Midbrain (tissue), 1 donor: ENCODE results near the gene XDH.

Experiments used
- DNase-seq: peaks from one replicate; lab custom pipeline; 2025; lab: John Stamatoyannopoulos, UW

The XDH gene

DNA sequence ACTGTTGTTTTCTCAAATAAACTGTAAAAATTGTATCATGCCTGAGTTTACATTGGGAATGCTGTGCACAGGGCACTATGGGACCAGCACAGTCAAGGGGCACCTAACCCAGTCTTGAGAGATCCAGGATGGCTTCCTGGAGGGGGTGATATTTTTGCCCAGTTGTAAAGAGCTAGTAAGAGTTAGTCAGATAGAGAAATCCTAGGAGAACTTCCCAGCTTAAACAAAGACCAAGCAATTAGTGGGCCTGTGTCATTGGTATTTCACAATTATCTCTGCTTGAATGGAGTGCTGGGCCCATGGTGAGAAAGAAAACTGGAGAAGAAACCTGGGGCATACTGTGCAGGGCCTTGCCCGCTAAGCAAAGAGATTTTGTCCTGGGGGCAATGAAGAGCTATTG, 12.2 kb downstream of the XDH start:
- DNase-seq = no peak

DNA sequence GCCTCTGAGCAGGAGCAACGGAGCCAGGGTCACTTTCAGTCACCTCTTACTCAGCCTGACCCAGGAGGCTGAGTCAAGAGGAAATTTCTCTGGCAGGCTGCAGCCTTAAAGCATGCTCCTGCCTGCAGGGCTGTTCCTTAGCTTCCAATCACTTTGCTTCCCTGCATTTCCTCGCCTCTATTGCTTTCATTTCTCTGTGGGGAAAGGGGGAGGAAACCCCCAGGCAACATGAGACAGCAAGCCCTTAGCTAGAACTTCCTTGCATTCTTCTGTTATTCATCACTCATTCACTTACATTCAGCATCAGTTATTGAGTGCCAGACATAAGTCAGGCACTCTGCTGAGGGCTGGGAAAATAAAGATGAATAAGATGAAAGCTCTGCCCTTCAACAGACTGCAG, 13.0 kb downstream of the XDH start:
- DNase-seq = no peak

- no peak for DNase-seq
Measured at GRCh38 chr2:31398881-31399280, 15.7 kb downstream of the XDH start.

GRCh38 chr2:31397094-31397493, 17.4 kb downstream of the XDH start:
- DNase-seq = no peak

DNA sequence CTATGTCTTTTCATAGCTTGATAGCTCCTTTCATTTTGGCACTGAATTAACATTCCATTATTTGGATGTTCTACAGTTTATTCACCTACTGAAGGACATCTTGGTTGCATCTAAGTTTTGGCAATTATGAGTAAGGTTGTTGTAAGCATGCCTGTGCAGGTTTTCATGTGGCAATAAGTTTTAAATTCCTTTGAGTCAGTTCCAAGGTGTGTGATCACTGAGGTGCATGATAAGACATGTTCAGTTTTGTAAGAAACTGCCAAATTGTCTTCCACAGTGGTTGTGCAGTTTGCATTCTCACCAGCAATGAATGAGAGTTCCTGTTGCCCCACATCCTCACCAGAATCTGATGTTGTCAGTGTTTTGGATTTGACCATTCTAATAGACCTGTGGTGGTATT, 24.2 kb downstream of the XDH start:
- no peak for DNase-seq

DNA sequence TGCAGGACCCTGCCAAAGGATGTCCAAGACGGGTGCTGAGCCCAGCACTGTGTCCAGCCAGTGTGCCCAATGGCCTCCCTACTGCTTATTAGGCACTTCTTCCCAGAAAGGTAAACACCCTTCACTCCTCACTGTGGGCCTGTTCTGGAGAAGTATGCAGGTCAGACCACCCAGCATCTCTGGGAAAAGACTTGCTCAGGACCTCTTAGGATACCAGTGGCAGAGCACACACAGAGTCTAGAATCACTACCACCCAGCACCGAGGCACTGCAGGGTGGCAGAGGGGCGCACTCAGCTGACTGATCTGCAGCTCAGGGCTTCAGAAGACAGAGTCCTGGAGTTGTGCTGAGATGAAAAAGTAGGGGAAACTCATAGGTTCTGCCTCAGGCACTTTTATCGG, 25.8 kb downstream of the XDH start:
- DNase-seq = no peak

DNA sequence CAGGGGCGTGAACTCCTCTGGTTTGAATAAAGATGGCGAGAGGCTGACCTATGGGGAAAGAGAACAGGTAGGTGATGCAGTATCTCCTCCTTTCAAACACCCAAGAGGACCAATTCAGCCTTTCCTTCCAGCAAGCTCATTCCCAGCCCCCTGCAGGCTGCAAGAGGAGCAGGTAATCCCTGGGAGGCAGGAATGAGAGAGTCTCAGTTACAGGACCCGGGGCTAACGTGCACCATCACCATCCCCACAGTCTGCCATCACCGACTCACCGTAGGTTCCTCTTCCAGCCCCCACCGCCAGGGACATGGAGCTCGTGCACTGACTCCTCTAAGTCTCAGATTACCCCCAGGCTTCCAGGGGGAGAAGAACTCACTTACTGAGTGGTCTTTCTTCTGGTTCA, 26.7 kb downstream of the XDH start:
- no peak for DNase-seq

DNA sequence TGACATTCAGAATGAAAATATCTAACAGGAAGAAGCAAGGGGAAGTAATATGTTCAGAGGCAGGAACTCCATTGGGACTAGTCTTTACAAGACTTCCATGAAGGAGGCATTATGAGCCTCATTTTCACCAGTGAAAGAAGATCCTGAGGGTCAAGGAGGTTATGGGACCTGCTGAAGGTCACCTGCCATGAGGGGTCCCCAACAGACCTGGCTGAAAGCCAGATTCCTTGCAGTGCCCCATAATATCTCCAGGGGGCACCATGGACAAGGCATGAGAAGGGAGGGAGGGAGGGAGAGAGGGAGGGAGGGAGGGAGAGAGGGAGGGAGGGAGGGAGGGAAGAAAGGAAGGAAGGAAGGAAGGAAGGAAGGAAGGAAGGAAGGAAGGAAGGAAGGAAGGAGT, 27.9 kb downstream of the XDH start:
- DNase-seq = no peak

DNA sequence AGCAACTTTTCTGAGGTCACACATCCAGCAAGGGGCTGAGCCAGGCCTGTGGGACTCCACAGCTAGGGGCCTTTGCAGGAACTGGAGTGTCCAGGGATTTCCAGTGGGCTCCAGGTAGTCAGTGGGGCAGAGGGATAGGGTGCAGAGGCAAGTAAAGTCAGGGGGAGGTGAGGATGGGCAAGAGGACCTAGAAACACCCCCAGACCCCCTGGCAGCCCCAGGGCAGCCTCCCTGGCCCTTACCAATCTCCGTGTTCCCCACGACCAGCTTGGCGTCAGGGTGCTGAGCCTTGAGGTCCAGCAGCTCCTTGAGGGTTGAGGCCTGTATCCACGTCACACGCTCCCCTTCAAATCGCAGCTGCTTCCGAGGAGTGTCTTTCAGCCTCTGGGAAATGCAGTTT, 28.4 kb downstream of the XDH start:
- no peak for DNase-seq

DNA sequence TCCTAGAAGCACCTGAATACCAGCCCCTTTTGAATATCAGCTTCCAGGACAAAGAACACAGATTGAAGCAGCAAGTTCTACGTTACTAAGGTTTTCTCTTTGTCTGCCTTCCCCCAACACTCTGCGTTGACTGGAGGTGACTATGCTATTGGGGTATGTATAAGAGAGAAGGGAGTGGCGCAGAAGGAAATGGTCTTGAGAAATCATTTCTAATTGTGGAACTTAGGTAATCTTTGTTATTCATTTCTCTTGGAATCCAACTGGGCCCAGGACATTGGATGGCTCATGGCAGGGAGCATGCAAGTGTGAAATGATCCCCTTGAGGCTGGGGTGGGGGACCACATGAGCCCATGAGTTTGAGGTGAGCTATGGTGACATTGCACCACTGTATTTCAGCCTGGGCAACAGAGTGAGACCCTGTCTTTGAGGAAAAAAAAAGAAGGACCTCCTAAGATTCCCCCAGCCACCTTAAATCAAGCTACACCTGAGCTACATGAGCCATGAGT, 29.7 kb downstream of the XDH start:
- DNase-seq = no peak

DNA sequence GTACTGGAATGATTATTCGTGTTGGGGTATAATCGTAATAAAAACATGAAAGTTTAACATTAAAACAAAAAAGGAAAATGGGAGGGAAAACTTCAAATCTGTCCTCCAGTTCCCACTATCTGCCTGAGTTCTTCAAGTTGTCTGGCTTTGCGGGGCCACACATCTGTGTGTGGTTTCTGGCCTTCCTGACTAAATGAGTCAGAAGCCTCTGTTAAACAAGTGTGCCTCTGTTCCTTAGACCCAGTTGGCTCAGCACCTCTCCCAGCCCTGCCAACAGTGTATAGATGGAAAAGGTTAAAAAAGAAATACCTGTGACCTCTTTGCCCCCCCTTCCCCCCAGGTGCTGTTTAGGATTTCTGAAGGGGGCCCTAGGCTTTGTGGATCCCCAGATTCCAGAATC, 30.2 kb downstream of the XDH start:
- no peak for DNase-seq

- DNase-seq = no peak
Measured at GRCh38 chr2:31383471-31384153, 30.9 kb downstream of the XDH start.

DNA sequence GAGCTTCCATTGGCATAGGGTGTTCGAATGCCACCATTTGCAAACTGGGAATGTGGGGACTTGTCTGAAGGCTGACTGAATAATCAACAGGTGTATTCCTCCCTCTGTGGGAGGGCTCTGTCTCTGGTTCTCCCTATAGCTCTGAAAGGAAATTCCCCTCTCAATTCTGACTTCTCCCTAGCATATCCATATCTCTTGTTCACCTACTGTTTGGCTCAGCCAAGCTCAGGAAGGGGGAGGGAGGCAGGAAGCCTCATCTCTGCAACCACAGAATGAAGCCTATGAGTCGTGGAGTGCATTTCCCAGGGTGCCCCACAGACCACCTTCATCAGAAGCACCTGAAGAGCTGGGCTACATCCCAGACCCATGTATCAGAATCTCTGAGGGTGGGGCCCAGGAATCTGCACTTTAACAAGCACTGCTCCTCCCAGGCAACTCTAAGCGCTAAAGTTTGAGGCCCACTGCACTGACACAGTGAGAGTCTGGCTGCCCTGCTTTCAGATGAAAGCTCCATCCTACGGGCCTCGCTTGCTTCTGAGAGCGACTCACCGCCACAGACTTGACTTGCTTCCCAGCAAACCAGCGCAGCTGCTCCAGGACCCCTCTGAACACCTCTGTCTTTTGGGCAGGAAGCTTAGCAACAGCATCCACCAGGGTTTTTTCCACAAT, 32.0 kb downstream of the XDH start:
- DNase-seq = no peak

DNA sequence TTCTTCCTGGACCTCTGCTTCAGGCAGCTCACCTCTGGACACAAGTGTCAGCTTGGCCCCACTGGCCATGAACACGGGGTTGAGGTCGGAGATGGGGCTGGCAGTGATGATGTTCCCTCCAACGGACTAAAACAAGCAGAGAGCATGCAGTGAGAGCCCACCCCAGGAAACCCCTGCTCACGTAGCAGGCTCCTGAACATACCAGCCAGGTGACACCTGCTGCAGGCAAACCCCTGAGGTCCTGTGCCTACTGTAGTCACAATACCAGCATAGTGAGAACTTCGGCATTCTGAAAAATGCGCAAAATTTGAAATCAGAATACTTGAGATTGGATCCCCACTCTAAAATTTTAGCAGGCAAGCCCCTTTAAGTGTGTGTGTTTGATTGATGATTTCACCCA, 32.9 kb downstream of the XDH start:
- no peak for DNase-seq

- no peak for DNase-seq
Measured at GRCh38 chr2:31380243-31380642, 34.3 kb downstream of the XDH start.

DNA sequence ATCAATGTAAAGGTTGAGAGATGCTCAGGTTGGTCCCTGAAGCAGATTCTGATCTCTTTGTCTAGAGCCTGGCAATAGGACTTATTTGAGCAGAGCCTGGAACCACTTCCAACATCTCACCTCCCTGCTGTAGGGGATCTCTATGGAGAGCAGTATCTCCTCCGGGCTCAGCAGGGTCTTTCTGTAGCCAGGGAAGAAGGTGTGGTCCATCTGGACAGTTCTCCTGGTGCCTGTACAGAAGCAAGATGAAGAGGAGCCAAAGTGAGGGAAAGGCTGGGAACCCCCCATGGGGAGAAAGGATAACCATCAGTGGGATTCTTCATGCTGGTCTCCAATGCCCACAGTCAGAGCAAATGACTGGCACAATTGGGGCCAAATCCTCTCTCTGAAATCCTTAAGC, 34.8 kb downstream of the XDH start:
- DNase-seq = no peak

GRCh38 chr2:31378791-31379501, 35.6 kb downstream of the XDH start:
- no peak for DNase-seq

DNA sequence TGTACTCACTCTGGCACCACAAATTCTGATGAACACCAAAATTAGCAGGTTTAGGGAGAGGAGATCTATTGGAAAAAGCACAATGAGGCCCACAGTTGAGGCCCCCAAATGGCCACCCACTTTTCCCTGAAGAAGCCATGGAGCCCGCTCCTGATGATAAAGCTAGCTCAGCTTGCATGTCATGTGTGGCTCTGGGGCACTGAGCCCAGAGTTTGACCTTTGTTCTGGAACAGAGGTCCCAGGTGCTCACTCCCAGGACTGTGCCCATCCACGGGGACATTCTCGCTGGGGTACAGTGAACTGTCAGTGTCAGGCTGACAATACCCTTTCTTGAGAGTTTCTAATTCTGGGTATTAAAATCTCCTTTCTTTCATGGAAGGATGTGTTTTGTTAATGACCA, 36.2 kb downstream of the XDH start:
- no peak for DNase-seq

DNA sequence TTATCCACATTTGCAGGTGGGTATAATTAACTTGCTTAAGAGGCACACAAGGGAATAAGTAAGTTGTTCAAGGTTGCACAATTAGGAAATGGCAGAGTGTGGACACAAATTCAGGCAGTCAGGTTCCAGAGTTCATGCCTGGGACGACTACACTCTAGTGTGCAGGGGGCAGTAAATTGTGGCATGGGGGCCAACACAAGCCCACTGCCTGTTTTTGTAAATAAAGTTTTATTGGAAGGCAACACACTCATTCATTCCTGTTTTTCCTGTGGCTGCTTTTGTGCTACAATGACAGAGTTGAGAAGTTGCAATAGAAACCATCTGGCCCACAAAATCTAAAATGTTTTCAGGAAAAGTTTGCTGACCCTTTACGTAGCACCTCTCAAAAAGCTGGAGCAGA, 41.4 kb downstream of the XDH start:
- no peak for DNase-seq

DNA sequence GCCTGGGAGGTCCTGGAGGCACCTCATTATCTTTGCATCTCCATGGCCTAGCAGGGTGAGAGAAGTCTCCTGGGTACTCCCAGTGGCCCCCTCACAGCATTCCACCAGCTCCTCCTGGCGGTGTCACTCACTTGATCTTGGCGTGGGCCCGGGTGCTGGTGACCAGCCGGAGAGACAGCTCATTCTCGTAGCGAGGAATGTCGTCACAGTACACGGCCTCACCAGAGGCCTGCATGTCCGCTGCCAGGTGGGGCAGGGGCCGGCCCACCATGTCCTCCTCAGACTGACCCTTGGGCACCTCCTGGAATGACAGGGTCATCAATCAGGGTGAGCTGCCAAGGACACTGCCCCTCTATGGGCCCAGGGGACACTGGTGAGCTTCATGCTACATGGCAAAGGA, 42.4 kb downstream of the XDH start:
- DNase-seq = no peak

GRCh38 chr2:31371691-31372090, 42.9 kb downstream of the XDH start:
- DNase-seq = no peak

- DNase-seq = no peak
Measured at GRCh38 chr2:31366733-31367132, 47.8 kb downstream of the XDH start.

GRCh38 chr2:31365834-31366505, 48.6 kb downstream of the XDH start:
- DNase-seq = no peak
